VCaP (cell line): ENCODE results near the gene CD2.

Experiments used
- H3K27ac ChIP-seq: fragments of 450-650 bp; 2 replicates; pipeline ENCODE4 v1.5.1; 2017
- CTCF ChIP-seq: fragments of 450-650 bp; conservative IDR thresholded peaks from 2 replicates; pipeline ENCODE4 v1.5.1; 2017; ENCODE audit warnings: mild to moderate bottlenecking, moderate library complexity

Gene CD2

GRCh38 chr1:116739371-116740012 lies 14.7 kb upstream of the CD2 start:
- TF ChIP-seq CTCF = no peak

GRCh38 chr1:116740296-116740695 lies 13.9 kb upstream of the CD2 start:
- TF ChIP-seq CTCF = no peak
- H3K27ac ChIP-seq = no peak overlapping the region

More at GRCh38 chr1:116739371-116740012, 14.7 kb upstream of the CD2 start:
- no peak overlapping the region for H3K27ac ChIP-seq

GRCh38 chr1:116740746-116741145 lies 13.5 kb upstream of the CD2 start:
- no peak overlapping the region for H3K27ac ChIP-seq
- no peak for TF ChIP-seq CTCF

GRCh38 chr1:116741836-116742565 lies 12.2 kb upstream of the CD2 start:
- H3K27ac ChIP-seq = no peak overlapping the region
- TF ChIP-seq CTCF = no peak

- no peak for TF ChIP-seq CTCF
- H3K27ac ChIP-seq = no peak overlapping the region
Measured at GRCh38 chr1:116743535-116743934, 10.7 kb upstream of the CD2 start.

GRCh38 chr1:116748272-116748671 lies 6.0 kb upstream of the CD2 start:
- TF ChIP-seq CTCF = no peak
- H3K27ac ChIP-seq = no peak overlapping the region

GRCh38 chr1:116751146-116751545 lies 3.1 kb upstream of the CD2 start:
- TF ChIP-seq CTCF = no peak
- no peak overlapping the region for H3K27ac ChIP-seq
